GM19023 (cell line): ENCODE measurements around the gene RO60.

Experiments
- ATAC-seq: cut with Tn5 transposase; IDR thresholded peaks from one replicate; pipeline ENCODE4 v1.9.1; 2021; ENCODE audit warnings: mild to moderate bottlenecking, moderate library complexity; ENCODE audit not compliant: unreplicated experiment

The RO60 gene

GRCh38 chr1:193104907-193105820, 45.8 kb downstream of the RO60 start, which contains the start of gene GLRX2:
Gene GLRX2, minus strand, starts transcription at chr1:193105414. Its CDS starts 32 bp downstream, at chr1:193105382.
- peak; percentile 93 for ATAC-seq

- no peak for ATAC-seq
These were observed 46.4 kb downstream of the RO60 start for GRCh38 chr1:193105821-193106177.

- ATAC-seq = no peak
These were observed 49.1 kb downstream of the RO60 start for GRCh38 chr1:193108471-193108870.
